Panc1 (cell line): ENCODE data around the gene PCDHA9. TPM values are rescaled to one million over a fixed set of nuclear protein-coding genes. Genes with fewer than 3 reads are reported as not detected.

Experiments
- ATAC-seq: fragments of 200-7000 bp; cut with Tn5 transposase; 2 replicates; pipeline ENCODE4 v1.9.1; 2020; ENCODE audit warnings: mild to moderate bottlenecking, moderate library complexity
- BruUV-seq: library from RNA; stranded (reverse); fragments of 400-500 nt; replicated peaks from 2 replicates; lab custom pipeline; 2021; lab: Mats Ljungman, UMichigan
- CTCF ChIA-PET: fragments of 300-600 bp; sonication (Branson Sonifier 250); formaldehyde crosslinking; loops from one replicate; lab custom pipeline; 2022; ENCODE audit warnings: antibody characterized with exemption; lab: Charles Lee
- POLR2A ChIA-PET: fragments of 300-600 bp; sonication (Branson Sonifier 250); formaldehyde crosslinking; loops from one replicate; lab custom pipeline; 2022; ENCODE audit warnings: antibody characterized with exemption; lab: Charles Lee
- DNase-seq: peaks from one replicate; pipeline ENCODE4 v3.0.0-alpha.2; 2010; ENCODE audit warnings: low read depth, low spot score
- H3K27ac ChIP-seq: 2 replicates; pipeline ENCODE4 v1.5.1; 2011; ENCODE audit warnings: mild to moderate bottlenecking, low read length, inconsistent platforms
- H3K27me3 ChIP-seq: fragments of 200-500 bp; sonication (Bioruptor generic); 2 replicates; pipeline ENCODE4 v1.6.0; 2014; ENCODE audit warnings: low read length, inconsistent platforms; ENCODE audit not compliant: control insufficient read depth, insufficient read depth
- H3K36me3 ChIP-seq: fragments of 200-500 bp; sonication (Bioruptor generic); 2 replicates; pipeline ENCODE4 v1.5.1; 2014; ENCODE audit warnings: inconsistent platforms, mild to moderate bottlenecking, low read length, moderate library complexity; ENCODE audit not compliant: control insufficient read depth, insufficient read depth
- H3K4me1 ChIP-seq: 2 replicates; pipeline ENCODE4 v1.5.1; 2011; ENCODE audit warnings: inconsistent platforms, mild to moderate bottlenecking, low read length, moderate library complexity; ENCODE audit not compliant: control insufficient read depth, insufficient read depth
- H3K4me3 ChIP-seq, 2 experiments: 2 replicates each; pipeline ENCODE4 v1.5.1; 2011 to 2012; ENCODE audit warnings: low read depth in 2 of 2, low read length in 2 of 2, mild to moderate bottlenecking in 2 of 2, inconsistent platforms in 1 of 2, moderate library complexity in 1 of 2
- H3K9me3 ChIP-seq: fragments of 200-500 bp; sonication (Bioruptor generic); 2 replicates; pipeline ENCODE4 v1.5.1; 2014; ENCODE audit warnings: low read depth, mild to moderate bottlenecking, inconsistent platforms, low read length, moderate library complexity; ENCODE audit not compliant: control insufficient read depth, insufficient read depth
- POLR2AphosphoS5 ChIP-seq: IDR thresholded peaks from 2 replicates; pipeline ENCODE4 v1.6.1; 2012; ENCODE audit warnings: mild to moderate bottlenecking, low read depth, low read length, moderate library complexity
- REST ChIP-seq, 2 experiments: IDR thresholded peaks; 2 replicates each; pipeline ENCODE4 v1.6.1; 2011 to 2012; ENCODE audit warnings: low read depth in 2 of 2, control low read depth in 1 of 2, low read length in 1 of 2, mild to moderate bottlenecking in 1 of 2, moderate library complexity in 1 of 2; ENCODE audit not compliant: insufficient read depth in 1 of 2
- SIN3A ChIP-seq: IDR thresholded peaks from 2 replicates; pipeline ENCODE4 v1.6.1; 2012; ENCODE audit warnings: low read depth, mild to moderate bottlenecking, low read length, moderate library complexity, borderline replicate concordance; ENCODE audit not compliant: insufficient read depth
- TCF7L2 ChIP-seq: IDR thresholded peaks from 2 replicates; pipeline ENCODE4 v1.6.1; 2011; ENCODE audit warnings: mild to moderate bottlenecking, low read depth, low read length, inconsistent platforms
- in situ Hi-C: cut with HindIII; loops from 2 replicates; pipeline ENCODE4 v1.10.0; 2016; ENCODE audit warnings: low sequenced_read_pairs, low pct_unique_long_range_greater_than_20kb
- intact Hi-C: fragments of 100-400 bp; cut with micrococcal nuclease; formaldehyde crosslinking; loops from one replicate; pipeline ENCODE4 v1.10.0; 2022; ENCODE audit not compliant: unreplicated experiment
- total RNA-seq: library from RNA; stranded (reverse); gene quantifications from one replicate; pipeline ENCODE4 v1.2.1, GENCODE V29; 2021; ENCODE audit not compliant: unreplicated experiment
- TF ChIP-seq, protein P1 (sequence below): fragments of 450-650 bp; IDR thresholded peaks from 2 replicates; pipeline ENCODE4 v1.5.1; 2017; ENCODE audit warnings: mild to moderate bottlenecking

Gene PCDHA9
- total RNA-seq, 1 experiment from 2014 or later = 0.21 TPM

- intact Hi-C loops = no loop called here
- CTCF ChIA-PET = no interaction called here
Measured at GRCh38 chr5:140823475-140823874, 24.7 kb upstream of the PCDHA9 start.

GRCh38 chr5:140827704-140828361 is 20.3 kb upstream of the PCDHA9 start, which contains the start of gene PCDHA6:
PCDHA6 (plus strand) TSS chr5:140827960; CDS start chr5:140828092, 132 bp downstream.
- Histone ChIP-seq H3K4me3 (no peak within 1 kb of the TSS), H3K9me3 (no peaks in the 10 kb centered on the region), H3K27me3 (no peaks in the 10 kb centered on the region), H3K27ac (no peak within 1 kb of the TSS), H3K4me1 (no peaks in the 10 kb centered on the region), H3K36me3 (no peaks in the 10 kb centered on the region)
- TF ChIP-seq SIN3A (no peak), TCF7L2 (no peak), REST (IDR thresholded peaks at IDR 0.05; ENCODE audit: insufficient read depth in 1 of 2, low read depth in 2 of 2, low read length in 1 of 2) (no peak), POLR2AphosphoS5 (no peak)
- TF ChIP-seq, protein P1, sequence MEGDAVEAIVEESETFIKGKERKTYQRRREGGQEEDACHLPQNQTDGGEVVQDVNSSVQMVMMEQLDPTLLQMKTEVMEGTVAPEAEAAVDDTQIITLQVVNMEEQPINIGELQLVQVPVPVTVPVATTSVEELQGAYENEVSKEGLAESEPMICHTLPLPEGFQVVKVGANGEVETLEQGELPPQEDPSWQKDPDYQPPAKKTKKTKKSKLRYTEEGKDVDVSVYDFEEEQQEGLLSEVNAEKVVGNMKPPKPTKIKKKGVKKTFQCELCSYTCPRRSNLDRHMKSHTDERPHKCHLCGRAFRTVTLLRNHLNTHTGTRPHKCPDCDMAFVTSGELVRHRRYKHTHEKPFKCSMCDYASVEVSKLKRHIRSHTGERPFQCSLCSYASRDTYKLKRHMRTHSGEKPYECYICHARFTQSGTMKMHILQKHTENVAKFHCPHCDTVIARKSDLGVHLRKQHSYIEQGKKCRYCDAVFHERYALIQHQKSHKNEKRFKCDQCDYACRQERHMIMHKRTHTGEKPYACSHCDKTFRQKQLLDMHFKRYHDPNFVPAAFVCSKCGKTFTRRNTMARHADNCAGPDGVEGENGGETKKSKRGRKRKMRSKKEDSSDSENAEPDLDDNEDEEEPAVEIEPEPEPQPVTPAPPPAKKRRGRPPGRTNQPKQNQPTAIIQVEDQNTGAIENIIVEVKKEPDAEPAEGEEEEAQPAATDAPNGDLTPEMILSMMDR = no peak
- no peak for ATAC-seq
- no peak for DNase-seq
- ChIA-PET CTCF (interaction anchor here (0.6 kb wide), 1 partner anchor 12 kb away, joined by 5 read pairs; no protein-coding TSS in a partner anchor), POLR2A (no interaction called here)
- no TSS peak for BruUV-seq
- intact Hi-C loops = no loop called here
- in situ Hi-C loops = no loop called here

More at GRCh38 chr5:140823475-140823874, 24.7 kb upstream of the PCDHA9 start:
- in situ Hi-C loops = no loop called here
- 0 out of 2 replicates have a peak, but pooled peaks cover 6% of the 10 kb centered on the region for H3K9me3 ChIP-seq
- H3K27ac ChIP-seq = no peak overlapping the region
- POLR2A ChIA-PET = no interaction called here
- no TSS peak for BruUV-seq
- no peaks in the 10 kb centered on the region for H3K36me3 ChIP-seq
- no peaks in the 10 kb centered on the region for H3K4me1 ChIP-seq
- ATAC-seq = no peak
- no peak overlapping the region for H3K4me3 ChIP-seq
- no peak for DNase-seq
- no peaks in the 10 kb centered on the region for H3K27me3 ChIP-seq
- TF ChIP-seq REST (IDR thresholded peaks at IDR 0.05; ENCODE audit: insufficient read depth in 1 of 2, low read depth in 2 of 2, low read length in 1 of 2) (no peak), SIN3A (no peak), POLR2AphosphoS5 (no peak)
